T-helper 2 cell treated with Interferon-gamma antibody and Interleukin-4, amounts not matched to agents 5 μg/mL and 100 μg/mL, for 36 hours (primary cell): Measurements from ENCODE around the gene GDF3.
"Not testable (repeated sequence)": the region's sequence is repeated elsewhere in the genome, so short reads cannot be mapped to it uniquely, and the experiment has no call there.

ENCODE experiments used
- DNase-seq: peaks from one replicate; pipeline ENCODE4 v3.0.0; 2021; ENCODE audit warnings: low spot score
- H3K27ac Mint-ChIP-seq: one replicate; pipeline ENCODE4 v1.8.0; 2021; ENCODE audit warnings: mild to moderate bottlenecking, mixed read lengths
- H3K27me3 Mint-ChIP-seq: one replicate; pipeline ENCODE4 v1.8.0; 2021; ENCODE audit warnings: low read depth, mixed read lengths
- H3K36me3 Mint-ChIP-seq: one replicate; pipeline ENCODE4 v1.8.0; 2021; ENCODE audit warnings: low read depth, mixed read lengths
- H3K4me1 Mint-ChIP-seq: one replicate; pipeline ENCODE4 v1.8.0; 2021; ENCODE audit warnings: low read depth, mixed read lengths
- H3K4me3 Mint-ChIP-seq: one replicate; pipeline ENCODE4 v1.8.0; 2022; ENCODE audit warnings: mild to moderate bottlenecking, moderate library complexity, mixed read lengths
- H3K9me3 Mint-ChIP-seq: one replicate; pipeline ENCODE4 v1.8.0; 2021; ENCODE audit warnings: mixed read lengths

GDF3 gene

DNA sequence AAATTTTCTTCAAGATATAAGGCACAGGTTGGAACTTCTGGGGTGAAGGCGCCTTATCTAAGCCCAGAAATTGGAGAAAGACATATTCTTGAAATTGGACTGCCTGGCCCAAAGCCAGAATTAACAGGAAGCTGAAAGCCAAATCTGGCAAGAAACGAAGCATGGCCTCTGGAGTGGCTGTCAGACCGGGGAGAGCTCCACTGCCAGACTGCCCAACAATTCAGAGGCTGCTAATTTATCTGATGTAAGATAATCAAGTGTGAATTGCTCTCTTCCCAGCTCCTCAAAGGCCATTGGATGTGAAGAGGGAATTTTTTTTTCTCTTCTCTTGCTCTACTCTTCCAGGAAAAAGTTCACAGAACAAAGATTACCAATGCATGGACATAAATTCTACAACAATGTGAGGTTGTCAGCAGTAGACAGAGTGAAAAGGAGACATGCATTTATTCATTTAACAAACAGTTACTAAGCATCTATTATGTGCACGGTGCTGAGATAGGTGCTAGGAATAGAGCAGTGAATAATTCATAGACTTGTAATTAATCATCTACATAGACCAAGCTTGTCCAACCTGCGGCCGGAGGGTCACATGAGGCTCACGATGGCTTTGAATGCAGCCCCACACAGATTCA lies at the start of gene GDF3:
Gene GDF3, minus strand, starts transcription at position 210 of the 632 bp plus-strand sequence. Its CDS starts 47 bp downstream, at position 163.
- H3K4me3 Mint-ChIP-seq = no peak within 1 kb of the TSS

DNA sequence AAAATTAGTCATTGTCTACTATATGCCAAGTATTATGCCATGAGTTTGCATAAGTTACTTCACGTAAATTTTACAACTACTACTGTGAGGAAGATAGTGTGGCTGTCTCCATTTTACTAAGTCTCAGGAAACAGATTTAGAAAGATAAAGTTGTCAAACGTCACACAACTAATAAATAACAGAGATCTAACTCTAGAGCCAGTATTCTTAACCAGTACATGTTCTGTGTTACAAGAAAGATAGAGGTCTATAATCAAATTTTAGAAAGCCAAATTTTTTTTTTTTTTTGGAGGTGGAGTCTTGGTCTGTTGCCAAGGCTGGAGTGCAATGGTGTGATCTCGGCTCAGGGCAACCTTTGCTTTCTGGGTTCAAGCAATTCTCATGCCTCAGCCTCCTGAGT lies 37.4 kb upstream of the GDF3 start:
- Mint-ChIP-seq H3K4me3 (no peak overlapping the region), H3K4me1 (no peaks in the 10 kb centered on the region), H3K27ac (no peak overlapping the region), H3K9me3 (no peaks in the 10 kb centered on the region), H3K36me3 (no peaks in the 10 kb centered on the region), H3K27me3 (peaks cover 6% of the 10 kb centered on the region)
- DNase-seq = no peak

More for the DNA sequence above, at the start of gene GDF3:
- Mint-ChIP-seq H3K4me1 (no peaks in the 10 kb centered on the region), H3K27me3 (peaks cover 15% of the 10 kb centered on the region), H3K36me3 (no peaks in the 10 kb centered on the region), H3K9me3 (no peaks in the 10 kb centered on the region), H3K27ac (no peak within 1 kb of the TSS)
- no peak for DNase-seq

DNA sequence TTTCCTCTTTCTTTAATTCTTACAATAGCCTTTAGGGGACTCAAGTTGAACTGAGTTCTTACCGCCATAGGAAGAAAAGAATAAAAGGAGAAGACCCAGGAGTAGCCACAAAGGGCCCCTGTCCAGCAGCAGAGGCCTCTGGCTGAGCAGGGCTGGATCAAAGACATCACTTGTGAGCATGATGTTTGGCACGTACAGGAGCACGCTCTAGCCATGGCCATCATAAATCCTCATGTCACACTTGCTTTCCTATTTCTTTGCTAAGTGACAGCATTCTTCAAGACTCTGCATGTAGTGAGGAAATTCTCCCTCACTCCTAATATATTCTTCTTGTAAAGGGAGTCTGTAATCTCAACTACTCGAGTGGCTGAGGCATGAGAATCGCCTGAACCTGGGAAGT lies 35.9 kb upstream of the GDF3 start:
- H3K9me3 Mint-ChIP-seq = no peaks in the 10 kb centered on the region
- H3K36me3 Mint-ChIP-seq = no peaks in the 10 kb centered on the region
- no peak overlapping the region for H3K27ac Mint-ChIP-seq
- peaks cover 6% of the 10 kb centered on the region for H3K27me3 Mint-ChIP-seq
- no peak for DNase-seq
- H3K4me3 Mint-ChIP-seq = no peak overlapping the region
- H3K4me1 Mint-ChIP-seq = no peaks in the 10 kb centered on the region

DNA sequence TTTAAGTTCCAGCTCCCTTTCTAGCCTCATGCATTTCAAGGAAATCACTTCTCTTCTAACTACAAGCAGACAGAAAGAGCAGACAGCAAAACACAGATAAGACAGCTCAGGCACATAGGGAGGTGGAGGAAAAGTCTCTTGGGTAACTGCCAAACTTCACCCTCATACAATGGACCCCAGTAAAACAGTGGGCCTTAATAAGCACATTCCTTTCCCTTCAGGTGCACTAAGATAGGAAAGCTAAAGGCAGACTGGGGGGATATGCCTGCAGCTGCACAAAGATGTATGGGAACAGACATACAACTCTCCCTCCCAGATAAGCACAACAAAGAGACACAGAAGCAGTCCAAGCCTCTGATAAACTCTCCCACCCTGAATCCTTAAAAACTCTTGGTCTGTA lies 35.4 kb upstream of the GDF3 start:
- not testable (repeated sequence) for H3K4me1 Mint-ChIP-seq, H3K36me3 Mint-ChIP-seq, H3K4me3 Mint-ChIP-seq, H3K27ac Mint-ChIP-seq, H3K9me3 Mint-ChIP-seq, H3K27me3 Mint-ChIP-seq, DNase-seq

DNA sequence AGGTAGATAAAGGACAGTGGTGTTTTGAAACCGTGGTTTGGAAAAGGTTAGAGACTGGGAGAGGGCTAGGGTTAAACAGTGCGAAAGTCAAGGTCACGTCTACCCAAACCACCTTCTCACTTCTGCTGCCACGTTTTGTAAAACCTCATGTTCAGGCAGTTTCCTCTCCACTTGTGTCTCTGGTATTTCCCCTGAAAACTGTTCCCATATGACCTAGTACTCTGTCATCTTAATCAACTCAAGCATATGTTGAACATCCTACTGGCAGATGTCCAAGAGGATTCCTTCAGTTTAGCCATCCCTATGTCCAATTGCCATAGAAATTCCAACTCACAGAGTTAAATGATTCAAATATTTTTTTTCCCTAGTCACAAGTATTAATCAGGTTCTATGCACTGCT lies 34.2 kb upstream of the GDF3 start:
- no peak overlapping the region for H3K4me3 Mint-ChIP-seq
- H3K9me3 Mint-ChIP-seq = no peaks in the 10 kb centered on the region
- no peaks in the 10 kb centered on the region for H3K36me3 Mint-ChIP-seq
- no peak for DNase-seq
- H3K27ac Mint-ChIP-seq = no peak overlapping the region
- H3K4me1 Mint-ChIP-seq = no peaks in the 10 kb centered on the region
- peaks cover 6% of the 10 kb centered on the region for H3K27me3 Mint-ChIP-seq

DNA sequence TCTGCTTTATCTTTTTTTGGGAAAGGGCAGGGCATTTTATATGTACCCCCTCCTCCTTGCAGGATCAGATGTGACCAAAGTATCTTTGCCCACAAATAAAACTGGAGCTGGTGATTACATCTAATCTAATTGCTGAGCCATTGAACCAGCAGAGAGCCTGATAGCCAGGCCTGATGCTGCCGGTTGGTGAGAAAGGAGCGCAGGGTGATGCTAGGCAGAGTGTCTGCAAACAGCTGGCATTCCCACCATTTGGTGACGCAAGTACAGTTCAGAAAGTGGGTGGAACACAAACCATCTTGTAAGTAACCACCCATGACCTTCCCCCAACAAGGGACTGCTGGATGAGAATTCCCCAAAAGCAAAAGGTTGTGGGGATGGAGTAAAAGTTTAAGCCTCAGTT lies 28.4 kb upstream of the GDF3 start:
- no peaks in the 10 kb centered on the region for H3K36me3 Mint-ChIP-seq
- no peak overlapping the region for H3K4me3 Mint-ChIP-seq
- no peak for DNase-seq
- no peak overlapping the region for H3K27ac Mint-ChIP-seq
- H3K9me3 Mint-ChIP-seq = no peaks in the 10 kb centered on the region
- no peaks in the 10 kb centered on the region for H3K4me1 Mint-ChIP-seq
- no peaks in the 10 kb centered on the region for H3K27me3 Mint-ChIP-seq

DNA sequence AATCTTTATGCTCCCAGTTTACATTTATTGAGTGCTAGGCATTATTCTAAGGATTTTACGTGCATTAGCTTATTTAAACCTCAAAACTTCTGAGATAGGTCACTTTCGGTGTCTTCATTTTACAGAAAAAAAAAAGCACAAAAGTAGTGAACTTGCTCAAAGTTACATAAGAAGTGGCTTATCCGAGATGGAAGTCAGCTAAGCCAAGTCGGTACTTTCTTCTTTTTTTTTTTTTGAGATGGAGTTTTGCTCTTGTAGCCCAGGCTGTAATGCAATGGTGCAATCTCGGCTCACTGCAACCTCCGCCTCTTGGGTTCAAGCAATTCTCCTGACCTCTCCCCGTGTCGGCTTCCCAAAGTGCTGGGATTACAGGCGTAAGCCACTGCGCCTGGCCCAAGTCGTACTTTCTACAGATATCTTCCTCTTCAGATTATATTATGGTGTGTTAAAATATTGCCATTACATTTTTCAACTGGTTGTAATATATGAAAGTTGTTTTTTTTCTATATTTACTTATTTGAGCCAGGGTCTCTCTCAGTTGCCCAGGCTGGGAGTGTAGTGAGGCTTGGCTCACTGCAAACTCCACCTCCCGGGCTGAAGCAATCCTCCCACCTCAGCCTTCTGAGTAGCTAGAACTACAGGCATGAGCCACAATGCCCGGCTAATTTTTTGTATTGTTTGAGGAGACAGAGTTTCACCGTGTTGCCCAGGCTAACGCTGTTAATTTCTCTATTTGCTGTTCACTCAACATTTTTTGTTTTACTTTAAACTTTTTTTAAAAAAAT lies 24.6 kb upstream of the GDF3 start:
- no peak for DNase-seq
- peaks cover 7% of the 10 kb centered on the region for H3K27me3 Mint-ChIP-seq
- H3K9me3 Mint-ChIP-seq = no peaks in the 10 kb centered on the region
- no peaks in the 10 kb centered on the region for H3K4me1 Mint-ChIP-seq
- H3K27ac Mint-ChIP-seq = no peak overlapping the region
- H3K4me3 Mint-ChIP-seq = no peak overlapping the region
- H3K36me3 Mint-ChIP-seq = no peaks in the 10 kb centered on the region

DNA sequence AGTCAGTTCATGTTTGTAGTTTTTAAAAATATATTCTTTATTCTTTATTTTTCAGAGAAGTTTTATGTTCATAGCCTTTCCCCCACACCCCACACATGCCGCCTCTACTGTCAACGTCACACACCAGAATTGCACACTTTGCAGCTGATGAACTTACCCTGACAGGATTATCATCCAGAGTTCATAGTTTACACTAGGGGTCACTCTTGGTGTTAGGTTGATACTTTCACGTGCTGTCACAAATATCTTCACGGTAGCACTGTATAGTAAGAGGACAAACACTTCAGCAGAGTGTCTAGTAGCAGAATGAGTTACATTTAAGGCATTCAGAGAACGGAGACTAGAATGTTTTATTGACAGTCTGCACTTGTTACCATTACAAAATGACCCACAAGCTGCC lies 20.8 kb upstream of the GDF3 start:
- no peak overlapping the region for H3K27ac Mint-ChIP-seq
- no peaks in the 10 kb centered on the region for H3K36me3 Mint-ChIP-seq
- peaks cover 7% of the 10 kb centered on the region for H3K27me3 Mint-ChIP-seq
- no peak overlapping the region for H3K4me3 Mint-ChIP-seq
- no peaks in the 10 kb centered on the region for H3K4me1 Mint-ChIP-seq
- H3K9me3 Mint-ChIP-seq = no peaks in the 10 kb centered on the region
- DNase-seq = no peak

DNA sequence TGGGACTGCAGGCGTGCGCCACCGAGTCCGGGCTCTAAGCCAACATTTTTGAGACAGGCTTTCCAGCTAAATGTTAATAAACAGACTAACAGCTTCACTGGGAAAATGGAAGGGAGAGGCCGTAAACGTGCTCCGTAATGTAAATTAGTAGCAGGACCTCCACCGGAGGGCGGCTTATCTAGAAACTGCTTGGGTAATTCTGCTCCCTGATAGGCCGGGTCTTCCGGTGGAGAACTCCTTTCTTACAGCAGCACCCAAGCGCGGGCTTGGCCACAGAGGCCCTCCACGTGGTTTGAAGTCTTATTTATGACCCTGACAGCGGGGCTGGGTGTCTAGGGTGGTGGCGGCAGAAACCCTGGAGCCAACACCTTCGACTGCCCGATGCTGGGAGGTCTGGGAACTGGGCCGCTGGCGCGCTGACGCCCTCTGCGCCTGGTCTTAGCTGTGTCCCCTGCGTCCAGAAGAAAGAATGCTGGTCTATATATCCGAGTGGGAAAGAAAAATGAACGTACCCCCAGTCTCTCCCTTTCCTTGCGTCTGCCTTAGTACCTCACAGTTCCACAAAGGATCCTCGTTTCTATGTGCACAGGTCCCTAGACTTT lies 17.4 kb upstream of the GDF3 start:
- Mint-ChIP-seq H3K4me1 (no peaks in the 10 kb centered on the region), H3K27ac (no peak overlapping the region), H3K4me3 (no peak overlapping the region), H3K9me3 (no peaks in the 10 kb centered on the region), H3K36me3 (no peaks in the 10 kb centered on the region), H3K27me3 (peaks cover 4% of the 10 kb centered on the region)
- DNase-seq = no peak

DNA sequence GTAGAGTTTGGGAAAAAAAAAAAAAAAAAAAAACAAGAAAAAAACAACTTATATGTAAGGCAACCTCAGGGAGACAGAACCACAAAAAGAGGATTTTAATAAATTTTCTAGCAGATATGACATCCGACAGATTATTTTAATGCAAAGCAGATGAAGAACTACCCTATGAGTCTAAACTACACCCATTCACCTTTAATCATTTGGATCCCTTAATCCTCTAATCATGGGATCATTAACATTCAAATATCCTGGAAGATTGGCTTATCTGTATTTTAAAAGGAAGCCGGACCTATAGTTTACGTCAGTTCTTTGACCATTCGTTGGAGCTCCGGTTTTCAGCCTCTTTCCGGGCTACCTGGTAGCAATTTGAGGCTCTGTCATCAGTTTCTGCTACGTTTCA lies 15.6 kb upstream of the GDF3 start, which contains the start of gene DPPA3:
Gene DPPA3, plus strand, starts transcription at position 301 of the 400 bp plus-strand sequence. CDS start 138 bp downstream, outside the sequence.
- H3K4me3 Mint-ChIP-seq = no peak within 1 kb of the TSS
- no peak for DNase-seq
- no peak within 1 kb of the TSS for H3K27ac Mint-ChIP-seq
- no peaks in the 10 kb centered on the region for H3K27me3 Mint-ChIP-seq
- H3K4me1 Mint-ChIP-seq = no peaks in the 10 kb centered on the region
- H3K9me3 Mint-ChIP-seq = no peaks in the 10 kb centered on the region
- no peaks in the 10 kb centered on the region for H3K36me3 Mint-ChIP-seq

DNA sequence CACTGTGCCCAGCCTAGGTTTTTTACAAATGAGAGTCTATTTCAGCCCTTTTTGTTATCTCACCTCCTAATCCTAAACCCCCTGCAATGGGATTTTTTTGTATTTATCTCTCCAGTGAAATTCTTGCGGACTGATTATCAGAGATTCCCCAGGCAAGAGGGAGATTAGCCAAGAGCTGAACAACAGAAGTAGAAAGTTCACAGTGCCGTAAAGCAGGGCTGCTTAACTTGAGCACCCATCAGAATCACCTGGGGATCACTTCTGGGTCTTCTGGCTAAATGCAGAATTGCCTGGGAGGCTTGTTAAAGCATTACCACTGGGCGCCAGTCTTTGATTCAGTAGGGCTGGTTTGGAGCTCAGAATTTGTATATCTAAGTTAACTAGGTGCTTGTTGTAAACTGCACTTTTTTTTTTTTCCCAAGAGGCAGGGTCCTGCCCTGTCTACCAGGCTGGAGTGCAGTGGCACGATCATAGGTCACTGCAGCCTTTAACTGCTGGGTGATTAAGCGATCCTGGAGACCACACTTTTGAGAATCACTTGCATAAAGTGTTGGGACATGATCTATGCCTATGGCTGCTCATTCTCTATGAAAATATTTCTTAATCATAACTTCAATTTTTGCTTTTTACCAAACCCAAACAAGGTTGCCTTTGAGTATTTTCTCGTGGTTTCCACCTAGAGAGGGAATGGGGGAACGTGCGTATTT lies 14.5 kb upstream of the GDF3 start:
- Mint-ChIP-seq H3K27me3 (no peaks in the 10 kb centered on the region), H3K9me3 (no peaks in the 10 kb centered on the region), H3K36me3 (no peaks in the 10 kb centered on the region), H3K27ac (no peak overlapping the region), H3K4me1 (no peaks in the 10 kb centered on the region), H3K4me3 (no peak overlapping the region)
- no peak for DNase-seq

DNA sequence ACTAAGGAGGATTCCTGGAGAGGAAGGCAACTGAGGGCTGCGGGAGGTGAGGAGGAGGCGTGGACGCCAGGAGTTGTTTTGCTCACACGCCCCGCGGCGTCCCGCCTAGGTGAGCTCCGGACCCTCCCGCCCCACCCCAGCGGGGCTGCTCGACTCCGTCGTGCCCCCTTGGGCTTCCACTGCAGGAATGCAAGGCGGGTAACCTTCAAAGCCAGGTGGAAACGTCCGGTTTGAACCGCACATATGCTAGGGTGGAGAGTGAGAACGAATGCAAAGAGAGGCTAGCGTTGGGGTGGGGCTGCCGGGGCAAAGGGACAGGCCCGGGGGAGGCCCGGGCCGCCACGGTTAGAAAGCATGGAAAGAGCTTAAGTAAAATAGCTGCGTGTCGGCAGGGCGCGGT lies 10.3 kb upstream of the GDF3 start:
- Mint-ChIP-seq H3K27me3 (no peaks in the 10 kb centered on the region), H3K4me1 (no peaks in the 10 kb centered on the region), H3K27ac (no peak overlapping the region), H3K9me3 (no peaks in the 10 kb centered on the region), H3K36me3 (no peaks in the 10 kb centered on the region), H3K4me3 (no peak overlapping the region)
- no peak for DNase-seq

DNA sequence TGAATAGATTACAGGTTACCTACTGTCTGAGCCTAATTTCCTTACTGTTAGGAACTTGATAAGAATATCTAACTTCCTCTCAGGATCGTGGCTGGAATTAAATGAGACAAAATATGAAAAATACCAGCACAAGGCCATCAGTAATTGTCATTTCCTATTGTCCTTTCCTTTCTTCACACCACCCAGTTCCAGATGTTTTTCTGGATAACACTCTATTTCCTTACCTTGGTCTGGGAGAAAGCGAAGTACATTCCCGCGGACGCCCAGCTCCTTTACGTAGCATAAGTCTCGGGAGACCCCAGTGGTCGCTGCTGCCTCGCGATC lies 376 bp downstream of the GDF3 start:
- H3K4me3 Mint-ChIP-seq = no peak overlapping the region

More for the DNA sequence above, 376 bp downstream of the GDF3 start:
- Mint-ChIP-seq H3K27ac (no peak overlapping the region), H3K27me3 (peaks cover 15% of the 10 kb centered on the region), H3K9me3 (no peaks in the 10 kb centered on the region), H3K4me1 (no peaks in the 10 kb centered on the region), H3K36me3 (no peaks in the 10 kb centered on the region)
- no peak for DNase-seq
